Cardiac fibroblast (primary cell): ENCODE data around the gene CTBS.
"Not testable (repeated sequence)": the region's sequence is repeated elsewhere in the genome, so short reads cannot be mapped to it uniquely, and the experiment has no call there.

ENCODE experiments used
- DNase-seq, 2 donors: peaks; one replicate each; pipeline versions ENCODE4 v3.0.0 to v3.0.0-alpha.2; 2010; ENCODE audit warnings: low read depth in 2 of 2
- H3K4me3 ChIP-seq, 2 donors: replicated peaks in 1 of 2; 1 replicate in 1 of 2; 2 replicates in 1 of 2; pipeline ENCODE4 v1.5.1; 2011; ENCODE audit warnings: low read depth in 2 of 2, low read length in 2 of 2, mild to moderate bottlenecking in 2 of 2, moderate library complexity in 1 of 2
- TF ChIP-seq, protein P1 (sequence below): IDR thresholded peaks from one replicate; pipeline ENCODE4 v1.5.1; 2011; ENCODE audit warnings: low read depth, mild to moderate bottlenecking, low read length, inconsistent platforms

The CTBS gene

DNA sequence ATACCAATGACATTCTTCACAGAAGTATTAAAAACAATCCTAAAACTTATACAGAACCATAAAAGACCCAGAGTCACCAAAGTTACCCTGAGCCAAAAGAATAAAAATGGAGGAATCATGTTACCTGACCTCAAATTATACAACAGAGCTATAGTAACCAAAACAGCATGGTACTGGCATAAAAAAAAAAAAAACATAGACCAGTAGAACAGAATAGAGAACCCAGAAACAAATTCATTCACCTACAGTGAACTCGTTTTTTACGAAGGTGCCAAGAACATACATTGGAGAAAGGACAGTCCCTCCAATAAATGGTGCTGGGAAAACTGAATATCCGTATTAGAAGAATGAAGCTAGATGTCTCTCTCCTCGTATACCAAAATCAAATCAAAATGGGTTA, 65.2 kb downstream of the CTBS start:
- DNase-seq: no peak
- no peak overlapping the region for H3K4me3 ChIP-seq
- TF ChIP-seq, protein P1, sequence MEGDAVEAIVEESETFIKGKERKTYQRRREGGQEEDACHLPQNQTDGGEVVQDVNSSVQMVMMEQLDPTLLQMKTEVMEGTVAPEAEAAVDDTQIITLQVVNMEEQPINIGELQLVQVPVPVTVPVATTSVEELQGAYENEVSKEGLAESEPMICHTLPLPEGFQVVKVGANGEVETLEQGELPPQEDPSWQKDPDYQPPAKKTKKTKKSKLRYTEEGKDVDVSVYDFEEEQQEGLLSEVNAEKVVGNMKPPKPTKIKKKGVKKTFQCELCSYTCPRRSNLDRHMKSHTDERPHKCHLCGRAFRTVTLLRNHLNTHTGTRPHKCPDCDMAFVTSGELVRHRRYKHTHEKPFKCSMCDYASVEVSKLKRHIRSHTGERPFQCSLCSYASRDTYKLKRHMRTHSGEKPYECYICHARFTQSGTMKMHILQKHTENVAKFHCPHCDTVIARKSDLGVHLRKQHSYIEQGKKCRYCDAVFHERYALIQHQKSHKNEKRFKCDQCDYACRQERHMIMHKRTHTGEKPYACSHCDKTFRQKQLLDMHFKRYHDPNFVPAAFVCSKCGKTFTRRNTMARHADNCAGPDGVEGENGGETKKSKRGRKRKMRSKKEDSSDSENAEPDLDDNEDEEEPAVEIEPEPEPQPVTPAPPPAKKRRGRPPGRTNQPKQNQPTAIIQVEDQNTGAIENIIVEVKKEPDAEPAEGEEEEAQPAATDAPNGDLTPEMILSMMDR: no peak

DNA sequence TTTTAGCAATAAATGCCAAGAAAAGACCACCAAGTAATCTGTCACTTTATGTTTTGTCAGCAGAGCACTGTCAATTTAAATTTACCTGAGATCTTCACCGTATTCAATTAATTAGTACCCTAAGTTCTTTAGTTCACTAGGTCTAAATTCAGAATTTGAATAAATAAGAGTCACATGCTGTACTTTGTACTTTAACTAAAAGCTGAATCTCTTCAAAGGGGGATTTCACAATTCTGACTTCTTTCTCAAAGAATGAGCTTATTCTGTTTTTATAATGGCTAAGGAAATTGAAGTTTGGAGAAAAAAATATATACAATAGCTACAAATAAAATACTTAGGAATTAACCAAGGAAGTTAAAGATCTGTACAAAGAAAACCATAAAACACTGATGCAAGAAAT, 65.7 kb downstream of the CTBS start:
- no peak for DNase-seq
- TF ChIP-seq, protein P1: no peak
- no peak overlapping the region for H3K4me3 ChIP-seq

DNA sequence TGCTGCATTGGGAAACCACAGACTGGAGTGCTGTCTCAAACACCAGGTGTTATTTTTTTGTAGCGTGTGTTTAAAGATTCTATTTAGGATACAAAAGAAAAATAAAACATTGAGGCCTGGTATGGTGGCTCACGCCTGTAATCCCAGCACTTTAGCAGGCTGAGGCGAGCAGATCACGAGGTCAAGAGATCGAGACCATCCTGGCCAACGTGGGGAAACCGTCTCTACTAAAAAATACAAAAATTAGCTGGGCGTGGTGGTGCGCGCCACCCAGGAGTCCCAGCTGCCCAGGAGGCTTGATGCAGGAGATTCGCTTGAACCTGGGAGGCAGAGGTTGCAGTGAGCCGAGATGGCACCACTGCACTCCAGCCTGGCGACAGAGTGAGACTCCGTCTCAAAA, 66.4 kb downstream of the CTBS start:
- DNase-seq, H3K4me3 ChIP-seq: not testable (repeated sequence)

DNA sequence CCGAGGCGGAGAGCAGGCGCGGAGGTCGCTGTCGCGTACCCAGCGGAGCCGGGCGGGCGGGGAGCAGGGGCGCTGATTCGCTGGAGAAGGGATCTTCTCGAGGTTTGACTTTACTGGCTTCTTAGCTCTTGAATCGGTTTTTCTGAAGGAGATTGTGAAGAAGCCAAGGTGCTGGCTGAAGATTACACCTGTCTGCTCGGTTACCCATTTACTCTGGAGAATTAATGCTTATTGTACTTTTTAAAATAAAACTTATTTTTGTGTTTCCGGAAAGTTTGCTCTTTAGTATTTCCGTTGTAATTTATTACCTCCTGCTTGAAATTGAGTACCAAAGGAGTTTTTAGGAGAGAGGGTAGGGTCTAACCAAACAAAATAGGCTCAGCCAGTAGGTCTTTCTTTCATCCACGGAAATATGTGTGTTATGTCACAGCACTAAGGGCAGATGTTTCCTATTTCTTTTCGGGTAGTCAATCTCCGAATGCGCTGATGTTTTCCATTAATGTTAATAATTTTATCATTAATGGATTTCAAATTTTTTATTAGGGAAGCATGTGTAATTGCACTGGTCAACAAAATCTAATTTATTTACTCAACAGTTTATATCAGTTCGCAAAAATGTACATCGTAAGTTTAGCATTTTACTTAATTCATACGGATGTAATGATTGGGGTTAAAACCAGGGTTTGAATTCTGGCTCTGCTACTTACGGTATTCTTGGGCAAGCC, 67.3 kb downstream of the CTBS start:
- TF ChIP-seq, protein P1: no peak
- DNase-seq: no peak
- peak overlapping the region; percentile 72 to 88 for H3K4me3 ChIP-seq

DNA sequence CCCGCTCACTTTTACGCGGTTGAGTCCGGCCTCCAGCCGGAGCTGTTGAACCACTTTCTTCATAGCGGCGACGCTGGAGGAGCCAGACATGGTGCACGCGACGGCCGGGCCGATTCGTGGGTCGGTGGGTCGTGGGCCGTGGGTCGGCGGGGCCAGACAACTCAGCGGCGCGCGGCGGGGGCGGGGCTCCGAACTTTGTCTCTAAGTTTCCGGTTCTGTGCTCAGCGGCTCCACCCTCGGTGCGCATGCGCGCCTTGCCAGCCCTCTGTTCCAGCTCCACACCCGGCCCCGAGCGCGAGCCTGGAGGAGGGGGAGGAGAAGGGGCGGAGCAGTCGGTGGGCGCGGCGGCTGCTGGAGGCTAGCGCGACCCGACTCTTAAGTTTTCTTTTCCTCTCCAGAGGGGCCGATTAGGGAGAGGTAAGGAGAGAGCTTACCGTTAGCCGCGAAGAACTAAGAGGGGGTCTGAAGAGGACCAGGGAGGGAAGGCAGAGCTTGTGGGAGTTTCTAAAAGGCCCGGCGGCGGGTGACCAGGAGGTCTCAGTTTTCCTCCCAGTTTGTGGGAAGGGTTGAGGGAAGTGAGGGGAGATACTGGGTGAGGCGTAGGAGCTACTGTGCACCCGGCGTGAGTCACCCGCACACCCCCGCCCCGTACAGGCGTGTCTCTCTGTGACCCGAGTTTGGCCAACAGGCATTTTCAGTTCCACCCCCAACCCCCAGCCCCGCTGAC, 68.1 kb downstream of the CTBS start, which contains the start of the genes GNG5 and SPATA1:
Gene GNG5, minus strand, starts transcription at position 580 of the 727 bp plus-strand sequence. Its CDS starts 490 bp downstream, at position 90.
Gene SPATA1, plus strand, starts transcription at position 385 of the 727 bp plus-strand sequence. CDS start 9,974 bp downstream, outside the sequence.
- TF ChIP-seq, protein P1: no peak
- peak; percentile 97 to 98 for DNase-seq
- peak within 1 kb of the TSS; percentile 72 to 88 for H3K4me3 ChIP-seq

DNA sequence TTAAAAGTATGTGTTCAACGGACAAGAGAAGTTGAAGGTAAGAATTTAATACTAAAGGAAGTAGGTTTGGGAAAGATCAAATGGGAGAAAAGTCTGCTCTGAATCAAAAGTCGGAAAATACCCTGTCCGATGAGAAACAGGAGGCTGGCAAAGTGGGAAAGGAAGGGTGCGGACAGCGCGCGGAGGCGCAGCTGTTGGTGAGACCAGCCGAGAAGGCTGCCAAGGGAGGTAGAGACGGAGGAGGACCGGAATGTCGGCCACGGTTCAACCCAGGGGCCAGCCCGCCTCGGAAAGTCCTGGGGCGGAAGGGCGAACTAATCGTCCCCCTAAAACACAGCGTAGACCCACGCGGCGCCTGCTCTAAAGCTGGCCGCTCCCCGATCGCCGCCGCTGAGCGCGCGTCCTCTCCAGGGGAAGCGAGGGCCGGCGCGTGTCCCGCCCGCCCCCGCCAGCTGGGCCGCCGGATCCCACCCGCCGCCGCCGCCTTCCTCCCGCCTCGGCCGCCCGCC, 68.7 kb downstream of the CTBS start:
- peak in 1 of 2 donors; percentile 73 for DNase-seq
- H3K4me3 ChIP-seq: peak overlapping the region; percentile 72 to 88
- TF ChIP-seq, protein P1: no peak
